Panc1 (cell line): ENCODE measurements around the gene PIGM. TPM values are rescaled to one million over a fixed set of nuclear protein-coding genes. Genes with fewer than 3 reads are reported as not detected.

Experiments used
- ATAC-seq: fragments of 200-7000 bp; cut with Tn5 transposase; 2 replicates; pipeline ENCODE4 v1.9.1; 2020; ENCODE audit warnings: mild to moderate bottlenecking, moderate library complexity
- BruUV-seq: library from RNA; stranded (reverse); fragments of 400-500 nt; replicated peaks from 2 replicates; lab custom pipeline; 2021; lab: Mats Ljungman, UMichigan
- CTCF ChIA-PET: fragments of 300-600 bp; sonication (Branson Sonifier 250); formaldehyde crosslinking; loops from one replicate; lab custom pipeline; 2022; ENCODE audit warnings: antibody characterized with exemption; lab: Charles Lee
- POLR2A ChIA-PET: fragments of 300-600 bp; sonication (Branson Sonifier 250); formaldehyde crosslinking; loops from one replicate; lab custom pipeline; 2022; ENCODE audit warnings: antibody characterized with exemption; lab: Charles Lee
- DNase-seq: peaks from one replicate; pipeline ENCODE4 v3.0.0-alpha.2; 2010; ENCODE audit warnings: low read depth, low spot score
- H3K27ac ChIP-seq: 2 replicates; pipeline ENCODE4 v1.5.1; 2011; ENCODE audit warnings: mild to moderate bottlenecking, low read length, inconsistent platforms
- H3K27me3 ChIP-seq: fragments of 200-500 bp; sonication (Bioruptor generic); 2 replicates; pipeline ENCODE4 v1.6.0; 2014; ENCODE audit warnings: low read length, inconsistent platforms; ENCODE audit not compliant: control insufficient read depth, insufficient read depth
- H3K36me3 ChIP-seq: fragments of 200-500 bp; sonication (Bioruptor generic); 2 replicates; pipeline ENCODE4 v1.5.1; 2014; ENCODE audit warnings: inconsistent platforms, mild to moderate bottlenecking, low read length, moderate library complexity; ENCODE audit not compliant: control insufficient read depth, insufficient read depth
- H3K4me1 ChIP-seq: 2 replicates; pipeline ENCODE4 v1.5.1; 2011; ENCODE audit warnings: inconsistent platforms, mild to moderate bottlenecking, low read length, moderate library complexity; ENCODE audit not compliant: control insufficient read depth, insufficient read depth
- H3K4me3 ChIP-seq, 2 experiments: 2 replicates each; pipeline ENCODE4 v1.5.1; 2011 to 2012; ENCODE audit warnings: low read depth in 2 of 2, low read length in 2 of 2, mild to moderate bottlenecking in 2 of 2, inconsistent platforms in 1 of 2, moderate library complexity in 1 of 2
- H3K9me3 ChIP-seq: fragments of 200-500 bp; sonication (Bioruptor generic); 2 replicates; pipeline ENCODE4 v1.5.1; 2014; ENCODE audit warnings: low read depth, mild to moderate bottlenecking, inconsistent platforms, low read length, moderate library complexity; ENCODE audit not compliant: control insufficient read depth, insufficient read depth
- CTCF ChIP-seq: fragments of 450-650 bp; IDR thresholded peaks from 2 replicates; pipeline ENCODE4 v1.5.1; 2017; ENCODE audit warnings: mild to moderate bottlenecking
- POLR2AphosphoS5 ChIP-seq: IDR thresholded peaks from 2 replicates; pipeline ENCODE4 v1.6.1; 2012; ENCODE audit warnings: mild to moderate bottlenecking, low read depth, low read length, moderate library complexity
- REST ChIP-seq, 2 experiments: IDR thresholded peaks; 2 replicates each; pipeline ENCODE4 v1.6.1; 2011 to 2012; ENCODE audit warnings: low read depth in 2 of 2, control low read depth in 1 of 2, low read length in 1 of 2, mild to moderate bottlenecking in 1 of 2, moderate library complexity in 1 of 2; ENCODE audit not compliant: insufficient read depth in 1 of 2
- SIN3A ChIP-seq: IDR thresholded peaks from 2 replicates; pipeline ENCODE4 v1.6.1; 2012; ENCODE audit warnings: low read depth, mild to moderate bottlenecking, low read length, moderate library complexity, borderline replicate concordance; ENCODE audit not compliant: insufficient read depth
- TCF7L2 ChIP-seq: IDR thresholded peaks from 2 replicates; pipeline ENCODE4 v1.6.1; 2011; ENCODE audit warnings: mild to moderate bottlenecking, low read depth, low read length, inconsistent platforms
- in situ Hi-C: cut with HindIII; loops from 2 replicates; pipeline ENCODE4 v1.10.0; 2016; ENCODE audit warnings: low sequenced_read_pairs, low pct_unique_long_range_greater_than_20kb
- intact Hi-C: fragments of 100-400 bp; cut with micrococcal nuclease; formaldehyde crosslinking; loops from one replicate; pipeline ENCODE4 v1.10.0; 2022; ENCODE audit not compliant: unreplicated experiment
- total RNA-seq: library from RNA; stranded (reverse); gene quantifications from one replicate; pipeline ENCODE4 v1.2.1, GENCODE V29; 2021; ENCODE audit not compliant: unreplicated experiment

PIGM gene
- total RNA-seq, 1 experiment from 2014 or later, result 4.4 TPM

GRCh38 chr1:159986093-159986492 lies 45.7 kb downstream of the PIGM start:
- intact Hi-C loops, result no loop called here
- POLR2A ChIA-PET, result no interaction called here
- no peak for DNase-seq
- Histone ChIP-seq H3K36me3 (no peaks in the 10 kb centered on the region), H3K27me3 (peaks cover 9% of the 10 kb centered on the region), H3K27ac (no peak overlapping the region), H3K9me3 (no peaks in the 10 kb centered on the region), H3K4me1 (no peaks in the 10 kb centered on the region), H3K4me3 (no peak overlapping the region)
- in situ Hi-C loops, result no loop called here
- CTCF ChIA-PET, result no interaction called here
- no TSS peak for BruUV-seq
- no peak for TF ChIP-seq CTCF
- TF ChIP-seq POLR2AphosphoS5, result no peak
- no peak for TF ChIP-seq REST (IDR thresholded peaks at IDR 0.05; ENCODE audit: insufficient read depth in 1 of 2, low read depth in 2 of 2, low read length in 1 of 2)
- TF ChIP-seq SIN3A, result no peak
- no peak for TF ChIP-seq TCF7L2
- no peak for ATAC-seq

GRCh38 chr1:159985473-159985872 lies 46.3 kb downstream of the PIGM start:
- POLR2A ChIA-PET, result no interaction called here
- Histone ChIP-seq H3K27me3 (peaks cover 6% of the 10 kb centered on the region), H3K9me3 (no peaks in the 10 kb centered on the region), H3K4me1 (no peaks in the 10 kb centered on the region), H3K4me3 (no peak overlapping the region), H3K27ac (no peak overlapping the region), H3K36me3 (no peaks in the 10 kb centered on the region)
- DNase-seq (no peak), ATAC-seq (no peak)
- intact Hi-C loops, result no loop called here
- in situ Hi-C loops, result no loop called here
- CTCF ChIA-PET, result no interaction called here
- TF ChIP-seq SIN3A, result no peak
- TF ChIP-seq POLR2AphosphoS5, result no peak
- no peak for TF ChIP-seq REST (IDR thresholded peaks at IDR 0.05; ENCODE audit: insufficient read depth in 1 of 2, low read depth in 2 of 2, low read length in 1 of 2)
- no peak for TF ChIP-seq TCF7L2
- BruUV-seq, result no TSS peak
